ENCODE results near the gene DOCK9.

The DOCK9 gene

DNA sequence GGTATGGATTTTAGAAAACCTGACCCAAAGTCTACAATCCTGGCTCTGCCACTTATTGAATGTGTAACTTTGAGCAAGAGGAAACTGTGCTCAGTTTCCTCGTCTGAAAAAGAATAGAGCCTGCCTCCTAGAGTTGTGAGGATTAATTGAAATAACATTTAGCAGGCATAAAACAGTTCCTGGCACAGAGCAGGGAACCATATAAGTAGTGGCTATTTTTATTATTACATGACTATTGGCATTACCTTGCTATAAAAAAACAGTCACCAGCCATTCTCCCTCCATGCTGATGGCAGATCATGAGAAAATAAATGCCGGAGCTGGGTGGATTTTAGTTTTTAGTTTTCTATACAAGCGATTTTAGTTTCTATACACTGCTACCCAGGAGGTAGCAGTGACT, 5.8 kb downstream of the DOCK9 start:
- no peak for DNase-seq

DNA sequence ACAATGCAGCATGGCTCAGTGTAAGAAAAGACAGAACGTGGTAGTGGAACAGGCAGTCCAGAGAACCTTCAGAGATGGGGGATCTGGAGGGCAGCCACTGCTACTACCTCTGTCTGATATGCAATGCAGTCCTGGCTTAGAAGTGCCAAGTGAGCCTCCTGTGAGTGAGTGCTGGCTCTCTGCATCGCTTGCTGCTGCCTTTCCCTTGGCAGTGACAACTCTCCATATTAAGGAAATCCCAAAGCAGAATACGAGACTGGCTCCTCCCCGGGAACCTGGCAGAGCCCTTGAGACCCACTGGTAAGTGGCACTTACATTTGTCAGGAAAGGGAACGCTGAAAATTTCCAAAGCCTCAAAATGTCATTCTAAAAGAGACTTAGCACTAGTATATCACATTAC, 7.5 kb downstream of the DOCK9 start:
- no peak for DNase-seq

- no peak for DNase-seq
Measured at GRCh38 chr13:98967491-98967890, 10.4 kb downstream of the DOCK9 start.

- no peak for DNase-seq
Measured at GRCh38 chr13:98966019-98966418, 11.8 kb downstream of the DOCK9 start.

DNA sequence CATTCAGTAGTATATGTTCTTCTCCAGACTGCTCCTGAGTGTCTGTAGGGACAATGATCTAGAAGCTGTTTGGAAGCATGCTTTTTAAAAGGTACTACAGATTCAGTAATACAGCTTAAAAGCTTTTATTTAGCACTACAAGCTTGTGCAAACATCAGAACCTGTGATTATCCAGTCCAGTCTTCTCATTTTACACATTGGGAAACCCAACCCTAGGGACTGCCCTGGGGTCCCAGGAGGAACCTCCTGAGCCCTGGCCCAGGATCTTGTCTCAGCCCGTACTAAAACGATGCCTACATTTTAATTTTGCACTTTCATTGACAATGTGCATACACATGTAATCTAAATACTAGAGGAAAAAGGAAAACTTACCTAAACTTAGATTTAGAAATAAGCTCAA, 12.5 kb downstream of the DOCK9 start:
- no peak for DNase-seq

DNA sequence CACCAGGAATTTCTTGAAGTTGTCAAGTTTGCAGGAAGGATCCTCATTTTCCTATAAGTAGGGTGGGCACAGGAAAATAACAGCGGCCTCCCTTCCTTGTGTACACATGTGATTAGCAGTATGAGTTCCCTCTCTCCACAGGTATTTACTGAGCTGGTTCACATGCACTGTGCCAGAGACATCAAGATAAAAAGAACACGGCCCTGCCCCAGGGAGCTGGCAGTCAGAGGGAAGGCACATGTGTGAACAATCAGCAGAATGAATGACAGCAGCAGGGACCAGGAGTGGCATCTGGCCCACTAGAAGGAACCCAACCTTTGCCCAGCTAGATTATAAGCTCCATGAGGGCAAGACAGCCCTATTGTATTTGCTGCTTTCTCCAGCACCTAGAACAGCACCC, 13.9 kb downstream of the DOCK9 start:
- DNase-seq = no peak

GRCh38 chr13:98962901-98963590, 14.8 kb downstream of the DOCK9 start:
- DNase-seq = no peak

DNA sequence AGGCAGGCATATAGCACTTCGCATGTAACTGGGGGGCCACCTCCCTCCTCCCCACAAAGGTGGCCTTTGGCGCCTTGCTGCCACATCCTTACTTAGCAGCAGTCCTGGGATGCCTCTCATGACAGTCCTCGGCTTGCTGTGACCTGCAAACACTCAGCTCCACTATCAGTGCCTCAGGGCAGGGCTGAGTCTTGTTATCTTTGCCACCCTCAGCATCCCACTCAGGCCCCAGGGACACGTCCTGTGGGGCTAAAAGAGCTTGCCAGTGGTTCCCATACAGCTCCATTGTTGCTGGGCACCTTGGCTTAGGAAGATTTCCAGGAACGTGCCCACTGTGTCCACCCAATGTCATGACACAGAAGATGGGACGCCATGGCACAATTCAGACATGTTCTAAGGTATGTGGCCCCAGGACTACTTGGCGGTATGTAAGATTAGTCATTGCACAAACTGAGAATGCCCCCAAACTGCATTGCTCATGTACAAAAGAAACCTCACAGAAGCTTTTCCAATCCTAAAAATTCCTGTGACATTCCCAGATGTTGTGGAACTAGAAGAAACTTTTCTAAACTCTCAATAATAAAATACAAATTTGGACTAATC, 16.3 kb downstream of the DOCK9 start:
- DNase-seq = no peak

DNA sequence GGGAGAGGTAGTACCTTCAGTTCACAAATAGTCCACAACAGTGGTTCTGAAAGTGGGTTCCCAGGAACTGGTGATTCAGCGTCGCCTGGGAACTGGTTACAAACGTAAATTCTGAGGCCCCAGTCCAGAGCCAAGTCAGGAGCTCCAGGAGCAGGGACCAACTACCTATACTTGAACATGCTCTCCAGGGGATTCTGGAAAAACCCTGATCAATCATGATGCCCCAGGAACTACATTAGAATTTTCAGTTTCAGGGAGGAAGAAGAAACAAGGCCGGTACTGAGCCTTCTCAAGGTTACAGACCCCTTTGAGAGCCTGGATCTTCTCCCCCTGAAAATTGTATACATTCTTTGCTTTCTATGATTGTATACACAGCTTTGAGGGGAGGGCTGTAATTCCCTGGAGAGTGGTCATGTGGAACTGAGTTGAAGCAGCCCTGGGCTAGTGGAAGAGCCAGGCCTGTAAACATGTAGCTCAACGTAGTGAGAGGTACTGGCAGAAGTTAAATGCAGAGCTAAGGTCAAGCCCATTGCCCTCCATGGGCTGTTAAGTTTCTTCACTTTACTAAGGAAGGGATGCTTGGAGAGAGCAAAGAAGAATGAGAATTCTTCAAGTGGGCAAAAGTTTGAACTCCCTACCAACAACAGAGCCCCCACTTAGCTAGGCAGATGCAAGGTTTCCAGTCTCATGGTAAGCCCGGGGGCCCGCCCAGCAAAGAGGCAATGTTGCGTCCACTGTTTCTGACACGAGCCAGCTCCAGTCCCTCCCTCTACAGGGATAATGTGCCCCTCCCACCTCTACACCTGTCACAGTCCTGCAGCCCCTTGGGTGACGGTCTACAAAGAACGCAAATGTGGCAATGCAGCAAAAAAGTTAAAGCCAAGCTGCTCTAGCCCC, 17.0 kb downstream of the DOCK9 start:
- DNase-seq = no peak

DNA sequence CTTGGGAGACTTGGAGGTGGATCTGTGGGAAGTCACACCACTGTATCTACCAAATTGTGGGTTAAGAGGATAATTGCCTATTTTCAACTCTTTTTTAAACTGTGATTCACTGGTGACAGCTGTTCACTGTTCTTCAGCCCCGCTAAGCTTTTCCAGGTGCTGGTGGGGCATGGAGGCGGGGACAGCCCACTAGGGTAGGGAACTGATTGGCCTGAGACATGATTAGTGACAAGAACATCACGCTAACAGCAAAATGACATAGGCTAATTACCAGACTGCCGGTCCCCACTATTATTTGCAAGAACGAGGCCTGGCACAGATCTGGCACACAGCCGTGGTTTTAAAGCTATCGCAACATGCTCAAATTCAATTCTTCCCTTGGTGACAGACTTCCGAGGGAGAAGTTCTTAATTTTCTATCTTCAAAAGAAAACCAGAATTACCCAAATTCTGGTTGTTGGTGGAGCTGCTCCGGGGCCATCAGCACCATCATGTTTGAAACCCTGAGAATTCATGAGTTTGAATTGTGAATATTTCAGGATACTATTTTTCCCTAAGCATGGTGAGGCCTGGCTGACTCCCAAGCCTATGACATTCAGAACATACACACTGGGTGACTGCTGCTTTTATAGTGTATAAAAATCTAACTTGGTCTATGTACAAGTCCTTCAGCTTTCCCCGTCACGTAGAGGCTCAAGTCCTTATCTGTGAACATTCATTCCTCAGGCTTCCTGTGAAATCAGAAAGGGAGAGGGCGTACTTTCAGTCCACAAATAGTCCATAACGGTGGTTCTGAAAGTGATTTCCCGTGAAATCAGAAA, 17.9 kb downstream of the DOCK9 start:
- DNase-seq = peak; percentile 91 to 96

DNA sequence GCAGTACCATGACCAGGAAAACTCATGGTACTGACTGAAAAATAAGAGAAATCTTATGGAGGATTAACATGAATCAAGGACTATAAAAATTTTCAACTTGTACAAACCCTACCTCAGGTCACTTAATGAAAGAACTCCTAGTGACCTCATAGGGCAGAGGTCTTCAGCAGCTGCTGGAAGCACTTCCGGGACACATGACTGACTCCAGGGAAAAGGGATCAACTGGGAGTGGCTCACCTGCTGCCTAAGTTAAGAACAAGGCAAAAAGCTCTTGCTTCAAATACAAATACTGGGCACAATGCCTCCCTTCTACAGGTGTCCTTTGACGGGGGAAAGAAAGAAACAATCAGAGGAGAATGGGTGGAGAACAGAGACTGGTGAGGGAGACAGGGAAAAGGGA, 18.6 kb downstream of the DOCK9 start:
- peak; percentile 50 to 52 for DNase-seq

DNA sequence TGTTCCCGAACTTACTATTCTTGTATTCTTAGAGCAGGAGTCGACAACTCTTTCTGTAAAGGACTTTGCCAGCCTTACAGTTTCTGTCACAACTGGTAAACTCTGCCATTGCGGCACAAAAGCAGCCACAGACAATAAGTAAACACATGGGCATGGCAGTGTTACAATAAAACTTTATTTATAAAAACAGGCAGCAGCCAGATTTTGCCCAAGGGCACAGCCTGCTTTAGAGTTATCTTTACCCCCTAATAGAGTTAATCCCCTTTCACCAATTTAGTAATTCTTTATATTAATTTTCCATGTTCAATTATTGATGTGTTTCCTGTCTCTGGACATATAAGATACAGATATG, 19.4 kb downstream of the DOCK9 start:
- no peak for DNase-seq

DNA sequence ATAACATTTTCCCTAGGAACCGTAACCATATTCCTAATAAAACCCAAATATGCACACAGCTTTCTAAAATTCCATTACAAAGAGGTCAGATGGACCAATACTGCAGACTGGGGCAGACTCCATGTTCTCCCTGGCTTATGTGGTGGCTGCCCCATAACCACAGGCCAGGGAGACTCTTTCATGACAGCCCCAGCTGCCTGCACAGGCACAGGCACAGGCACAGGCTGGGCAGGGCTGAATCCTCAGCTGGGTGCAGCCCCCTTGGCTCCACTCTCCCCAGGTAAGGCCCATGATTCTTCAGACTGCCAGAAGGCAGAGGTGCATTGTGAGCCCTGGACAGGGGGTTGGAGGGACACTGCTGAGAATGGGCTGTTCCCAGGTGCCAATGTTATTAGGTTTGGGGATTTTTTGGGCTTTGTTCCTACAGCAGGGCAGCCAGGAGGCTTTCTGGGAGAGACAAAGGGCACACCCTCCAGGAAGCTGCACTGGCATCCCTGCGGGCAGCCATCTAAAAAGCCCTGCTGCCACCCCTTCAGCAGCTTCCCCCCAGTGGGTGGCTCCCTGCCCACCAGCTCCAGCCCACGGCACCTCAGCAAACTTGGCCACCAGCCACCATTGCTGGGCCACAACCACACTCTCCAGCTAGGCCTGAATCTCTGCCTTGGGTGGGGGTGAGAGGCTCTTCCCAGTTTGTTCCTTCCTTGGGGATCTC, 20.0 kb downstream of the DOCK9 start:
- no peak for DNase-seq

- DNase-seq = no peak
Measured at GRCh38 chr13:98955336-98955735, 22.5 kb downstream of the DOCK9 start.

DNA sequence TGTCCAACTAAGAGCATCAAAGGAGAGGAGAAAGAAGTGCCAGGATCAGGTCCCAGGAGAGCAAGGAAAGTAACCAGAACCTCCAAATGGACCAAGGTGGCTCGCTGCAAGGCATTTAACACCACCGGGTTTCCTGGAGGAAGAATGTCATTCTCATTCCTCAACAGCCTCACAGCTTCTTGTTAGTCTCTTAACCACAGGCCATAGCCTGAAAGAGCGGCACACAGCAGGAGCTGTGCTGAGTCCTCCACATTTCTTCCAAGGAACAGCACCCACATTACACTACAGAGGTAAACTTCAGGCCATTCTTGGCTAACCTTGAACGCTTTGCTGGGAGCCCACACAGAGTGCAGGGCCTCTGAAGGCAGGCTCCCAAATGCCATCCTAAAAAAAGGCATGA, 23.6 kb downstream of the DOCK9 start:
- no peak for DNase-seq

- no peak for DNase-seq
Measured at GRCh38 chr13:98951266-98951665, 26.6 kb downstream of the DOCK9 start.

DNA sequence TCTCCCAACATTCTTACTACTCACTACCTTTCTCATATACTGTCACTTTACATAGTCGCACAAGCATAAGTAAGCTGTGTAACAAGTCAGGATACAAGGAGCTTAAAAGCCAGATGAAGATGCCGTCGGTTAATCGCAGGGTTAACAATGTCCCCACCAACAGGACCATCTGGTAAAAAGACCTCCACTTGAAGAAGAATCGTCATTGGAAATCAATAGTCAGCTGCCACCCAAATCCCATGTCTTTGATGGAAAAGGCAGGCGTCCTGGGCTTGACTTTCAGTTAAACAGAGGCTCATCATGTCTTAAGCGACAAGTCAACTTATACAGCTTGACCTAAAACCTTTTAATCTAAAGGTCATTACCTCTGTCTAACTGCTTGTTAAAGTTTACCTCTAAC, 27.2 kb downstream of the DOCK9 start:
- DNase-seq = no peak

DNA sequence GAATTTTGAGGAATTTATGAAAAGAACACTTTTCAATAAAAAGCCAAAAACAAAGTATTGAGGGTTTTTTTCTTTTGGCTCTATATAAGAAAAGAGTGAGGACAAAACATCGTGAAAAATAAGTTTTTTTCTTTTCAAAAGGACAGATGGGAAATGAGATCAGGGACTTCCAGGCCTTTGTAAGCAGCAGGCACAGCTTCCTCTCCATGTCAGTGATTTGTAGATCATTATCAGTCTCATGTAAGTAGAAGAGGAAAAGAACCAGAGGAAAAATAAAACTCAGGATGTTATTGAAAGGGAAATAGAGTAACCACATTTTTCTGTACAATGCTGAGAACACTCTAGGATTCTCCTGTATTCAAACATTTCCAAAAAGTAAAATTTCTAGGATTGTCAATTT, 29.9 kb downstream of the DOCK9 start:
- DNase-seq = peak in 1 of 2 experiments; percentile 23

- DNase-seq = no peak
Measured at GRCh38 chr13:98945863-98946605, 31.8 kb downstream of the DOCK9 start.

DNA sequence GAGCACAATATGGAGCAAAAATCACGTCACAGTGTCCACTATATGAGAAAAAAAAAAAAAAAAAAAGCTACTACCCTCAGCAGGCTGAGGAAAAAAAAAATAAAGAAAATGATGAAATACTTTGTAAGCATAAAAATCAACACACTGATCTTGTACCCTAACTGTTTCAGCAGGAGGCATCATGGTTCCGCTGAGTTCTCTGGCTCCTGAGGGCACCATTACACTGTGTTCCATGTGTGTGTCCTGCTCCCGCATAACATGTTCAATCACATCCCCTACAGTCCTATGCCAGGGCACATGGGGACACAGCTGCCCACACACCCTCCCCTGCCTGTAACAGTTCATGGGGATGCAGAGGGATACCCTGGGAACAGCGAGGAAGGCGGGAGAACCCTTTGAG, 33.5 kb downstream of the DOCK9 start:
- DNase-seq = no peak

- no peak for DNase-seq
Measured at GRCh38 chr13:98942997-98943396, 34.9 kb downstream of the DOCK9 start.

- no peak for DNase-seq
Measured at GRCh38 chr13:98942485-98942884, 35.4 kb downstream of the DOCK9 start.

Data from NCI-H524 (cell line).